ENCODE data around the gene C3orf18. TPM values are rescaled to one million over a fixed set of nuclear protein-coding genes. Genes with fewer than 3 reads are reported as not detected.
"Not testable (repeated sequence)": the region's sequence is repeated elsewhere in the genome, so short reads cannot be mapped to it uniquely, and the experiment has no call there.

The C3orf18 gene
- total RNA-seq, 3 donors from 2014 or later = 1.5 to 14.1 (median 2.5) TPM

- Histone ChIP-seq H3K9me3 (no peaks in the 10 kb centered on the region), H3K4me3 (no peak overlapping the region), H3K4me1 (ENCODE audit: low read depth) (no peaks in the 10 kb centered on the region), H3K36me3 (ENCODE audit: low read depth) (no peaks in the 10 kb centered on the region)
- TF ChIP-seq CTCF (IDR thresholded peaks at IDR 0.05) = no peak
- intact Hi-C loops (cut with DNase I, micrococcal nuclease) = no loop called here
- DNase-seq (no peak), ATAC-seq (no peak)
These were observed 51.1 kb downstream of the C3orf18 start for GRCh38 chr3:50516440-50516871.

GRCh38 chr3:50515565-50516439, 51.7 kb downstream of the C3orf18 start:
- no peaks in the 10 kb centered on the region for H3K9me3 ChIP-seq
- TF ChIP-seq CTCF (IDR thresholded peaks at IDR 0.05) = no peak
- ATAC-seq (peak; percentile 57), DNase-seq (peak; percentile 14 to 58 (median 39))
- intact Hi-C loops (cut with DNase I, micrococcal nuclease) = no loop called here
- H3K36me3 ChIP-seq (ENCODE audit: low read depth) = no peaks in the 10 kb centered on the region
- no peak overlapping the region for H3K4me3 ChIP-seq
- no peaks in the 10 kb centered on the region for H3K4me1 ChIP-seq (ENCODE audit: low read depth)

GRCh38 chr3:50512908-50513307, 54.6 kb downstream of the C3orf18 start:
- H3K4me1 ChIP-seq (ENCODE audit: low read depth); intact Hi-C loops (cut with DNase I, micrococcal nuclease); H3K36me3 ChIP-seq (ENCODE audit: low read depth); ATAC-seq; DNase-seq; H3K9me3 ChIP-seq; H3K4me3 ChIP-seq: not testable (repeated sequence)

GRCh38 chr3:50512131-50512530, 55.4 kb downstream of the C3orf18 start:
- Histone ChIP-seq H3K4me3 (no peak overlapping the region), H3K4me1 (ENCODE audit: low read depth) (no peaks in the 10 kb centered on the region), H3K9me3 (no peaks in the 10 kb centered on the region), H3K36me3 (ENCODE audit: low read depth) (no peaks in the 10 kb centered on the region)
- DNase-seq (no peak), ATAC-seq (no peak)
- intact Hi-C loops (cut with DNase I, micrococcal nuclease) = no loop called here
- no peak for TF ChIP-seq CTCF (IDR thresholded peaks at IDR 0.05)

GRCh38 chr3:50510325-50510724, 57.2 kb downstream of the C3orf18 start:
- DNase-seq (no peak), ATAC-seq (no peak)
- TF ChIP-seq CTCF (IDR thresholded peaks at IDR 0.05) = no peak
- intact Hi-C loops (cut with DNase I, micrococcal nuclease) = no loop called here
- no peaks in the 10 kb centered on the region for H3K36me3 ChIP-seq (ENCODE audit: low read depth)
- H3K4me3 ChIP-seq = no peak overlapping the region
- H3K4me1 ChIP-seq (ENCODE audit: low read depth) = no peaks in the 10 kb centered on the region
- no peaks in the 10 kb centered on the region for H3K9me3 ChIP-seq

- no peaks in the 10 kb centered on the region for H3K36me3 ChIP-seq (ENCODE audit: low read depth)
- no peaks in the 10 kb centered on the region for H3K9me3 ChIP-seq
- DNase-seq (no peak), ATAC-seq (no peak)
- no peak for TF ChIP-seq CTCF (IDR thresholded peaks at IDR 0.05)
- intact Hi-C loops (cut with DNase I, micrococcal nuclease) = no loop called here
- no peaks in the 10 kb centered on the region for H3K4me1 ChIP-seq (ENCODE audit: low read depth)
- H3K4me3 ChIP-seq = no peak overlapping the region
These were observed 57.8 kb downstream of the C3orf18 start for GRCh38 chr3:50509715-50510114.
